ENCODE data around the gene ATP6V1G3.
"Not testable (repeated sequence)": the region's sequence is repeated elsewhere in the genome, so short reads cannot be mapped to it uniquely, and the experiment has no call there.

Gene ATP6V1G3

DNA sequence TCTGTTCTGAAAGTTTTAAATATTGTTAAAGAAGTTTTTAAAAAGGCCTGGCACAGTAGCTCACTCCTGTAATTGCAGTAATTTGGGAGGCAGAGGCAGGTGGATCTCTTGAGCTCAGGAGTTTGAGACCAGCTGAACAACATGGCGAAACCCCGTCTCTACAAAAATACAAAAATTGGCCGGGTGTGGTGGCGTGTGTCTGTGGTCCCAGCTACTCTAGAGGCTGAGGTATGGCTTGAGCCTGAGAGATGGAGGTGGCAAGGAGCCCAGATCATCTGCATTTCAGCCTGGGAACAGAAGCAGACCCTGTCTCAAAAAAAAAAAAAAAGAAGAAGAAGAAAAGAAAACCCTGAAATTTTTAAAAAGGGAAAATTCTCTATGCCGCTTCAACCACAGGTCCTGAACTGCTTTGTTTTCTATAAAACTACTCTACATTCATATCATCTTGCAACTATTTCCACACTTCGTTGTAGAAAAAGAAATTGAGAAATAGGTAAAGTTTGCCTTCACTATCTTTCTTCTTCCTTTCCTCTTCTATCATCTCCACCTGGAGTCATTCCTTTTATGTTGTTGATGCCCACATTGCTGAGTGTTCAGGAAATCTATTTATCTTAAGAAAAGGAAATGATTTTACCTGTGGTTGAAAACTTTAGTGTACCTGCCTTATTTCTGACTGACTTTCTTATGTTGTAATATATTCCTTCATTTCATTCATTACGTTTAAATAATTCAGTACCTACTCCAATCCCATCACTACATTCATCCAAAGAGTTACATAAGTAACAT, 1.7 kb downstream of the ATP6V1G3 start:
- Histone ChIP-seq H3K27ac (peak overlapping the region; percentile 12; the same call in 1 of the 2 replicates), H3K4me3 (no peak overlapping the region), H3K9me3 (ENCODE audit: low read depth, low read length) (no peaks in the 10 kb centered on the region), H3K36me3 (ENCODE audit: insufficient read depth, low read length) (no peaks in the 10 kb centered on the region), H3K9ac (ENCODE audit: insufficient read length) (no peak overlapping the region)
- no peak for DNase-seq (ENCODE audit: low read depth, low spot score)
- TF ChIP-seq EZH2 (IDR thresholded peaks at IDR 0.05) (no peak), POLR2AphosphoS5 (IDR thresholded peaks at IDR 0.05; ENCODE audit: borderline replicate concordance, low read depth, low read length) (no peak)

GRCh38 chr1:198535631-198536030, 4.8 kb downstream of the ATP6V1G3 start:
- no peaks in the 10 kb centered on the region for H3K9me3 ChIP-seq (ENCODE audit: low read depth, low read length)
- no peak for DNase-seq (ENCODE audit: low read depth, low spot score)
- H3K9ac ChIP-seq (ENCODE audit: insufficient read length): no peak overlapping the region
- H3K4me3 ChIP-seq: no peak overlapping the region
- TF ChIP-seq FOXP2 (optimal IDR thresholded peaks at IDR 0.05; ENCODE audit: control extremely low read depth, extremely low read length, insufficient read depth): no peak
- no peak for TF ChIP-seq POLR2AphosphoS5 (IDR thresholded peaks at IDR 0.05; ENCODE audit: borderline replicate concordance, low read depth, low read length)
- TF ChIP-seq EZH2 (IDR thresholded peaks at IDR 0.05): no peak
- no peaks in the 10 kb centered on the region; the same call in 1 of the 2 replicates for H3K36me3 ChIP-seq (ENCODE audit: insufficient read depth, low read length)
- peak overlapping the region; percentile 84; the same call in 1 of the 2 replicates for H3K27ac ChIP-seq

DNA sequence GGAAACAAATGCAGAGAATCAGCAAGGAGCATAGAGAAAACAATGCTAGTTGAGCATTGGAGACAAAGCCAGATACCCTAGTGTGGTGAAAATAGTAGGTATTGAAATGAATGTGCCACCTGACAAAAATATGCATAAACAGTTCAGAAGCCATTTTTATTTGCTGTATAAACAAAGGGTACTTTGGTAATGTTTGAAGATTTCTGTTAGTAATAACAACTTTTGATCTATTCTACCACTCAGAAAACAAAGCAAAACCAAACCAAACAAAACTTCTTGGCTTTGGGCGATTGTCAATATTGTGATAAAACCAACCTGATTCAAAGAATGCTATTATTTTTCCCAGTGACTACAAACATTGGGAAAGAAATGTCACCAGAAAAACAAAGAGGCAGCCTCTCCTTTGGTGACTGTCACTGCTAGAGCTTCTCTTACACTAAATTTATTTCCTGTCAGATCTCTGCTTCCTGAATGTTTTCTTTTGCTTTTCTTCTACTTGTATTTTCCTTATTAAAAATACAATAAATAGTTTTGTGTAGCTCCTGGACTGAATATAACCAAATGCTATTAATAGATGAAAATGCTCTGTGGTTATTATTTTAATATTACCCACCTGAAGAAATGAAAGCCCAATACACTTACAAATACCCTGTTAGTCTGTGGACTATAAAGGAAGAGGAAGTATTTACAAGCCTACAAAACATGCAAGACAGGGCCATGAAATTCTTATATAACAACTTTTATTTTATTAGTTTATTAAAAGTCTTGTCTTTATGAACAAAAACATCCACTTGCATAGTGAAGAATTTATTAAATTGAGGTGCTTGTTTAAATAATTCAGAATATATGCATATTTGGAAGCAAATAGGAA, 5.7 kb downstream of the ATP6V1G3 start:
- Histone ChIP-seq H3K9me3 (ENCODE audit: low read depth, low read length) (no peaks in the 10 kb centered on the region), H3K9ac (ENCODE audit: insufficient read length) (no peak overlapping the region), H3K27ac (peak overlapping the region; percentile 84), H3K36me3 (ENCODE audit: insufficient read depth, low read length) (no peaks in the 10 kb centered on the region; the same call in 1 of the 2 replicates), H3K4me3 (peak overlapping the region; percentile 27; the same call in 1 of the 2 replicates)
- no peak for TF ChIP-seq POLR2AphosphoS5 (IDR thresholded peaks at IDR 0.05; ENCODE audit: borderline replicate concordance, low read depth, low read length)
- no peak for TF ChIP-seq EZH2 (IDR thresholded peaks at IDR 0.05)
- TF ChIP-seq FOXP2 (optimal IDR thresholded peaks at IDR 0.05; ENCODE audit: control extremely low read depth, extremely low read length, insufficient read depth): no peak
- no peak for DNase-seq (ENCODE audit: low read depth, low spot score)

GRCh38 chr1:198531891-198532290, 8.6 kb downstream of the ATP6V1G3 start:
- no peak overlapping the region for H3K9ac ChIP-seq (ENCODE audit: insufficient read length)
- no peak overlapping the region for H3K4me3 ChIP-seq
- TF ChIP-seq FOXP2 (optimal IDR thresholded peaks at IDR 0.05; ENCODE audit: control extremely low read depth, extremely low read length, insufficient read depth) (no peak), POLR2AphosphoS5 (IDR thresholded peaks at IDR 0.05; ENCODE audit: borderline replicate concordance, low read depth, low read length) (no peak), EZH2 (IDR thresholded peaks at IDR 0.05) (no peak)
- no peaks in the 10 kb centered on the region; the same call in 1 of the 2 replicates for H3K36me3 ChIP-seq (ENCODE audit: insufficient read depth, low read length)
- H3K27ac ChIP-seq: peak overlapping the region; percentile 97
- DNase-seq (ENCODE audit: low read depth, low spot score): no peak
- no peaks in the 10 kb centered on the region for H3K9me3 ChIP-seq (ENCODE audit: low read depth, low read length)

DNA sequence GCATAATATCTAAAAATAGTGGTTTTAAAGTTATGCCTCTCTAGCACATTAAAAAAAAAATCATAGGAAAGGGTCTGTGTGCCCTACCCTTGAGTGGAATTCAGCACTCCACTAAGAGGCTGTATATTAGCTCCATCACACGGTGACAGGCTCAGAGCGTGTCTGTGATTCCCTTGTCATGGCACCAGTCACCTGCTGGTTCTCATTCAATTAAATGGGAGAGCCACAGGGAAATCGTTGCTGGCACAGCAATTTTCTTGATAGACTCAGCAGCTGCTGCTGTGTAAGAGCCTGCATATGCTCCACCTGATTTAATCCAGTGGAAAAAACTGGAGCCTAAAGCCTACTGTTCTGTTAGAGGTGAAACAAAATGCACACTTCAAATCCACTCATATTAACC, 9.5 kb downstream of the ATP6V1G3 start:
- TF ChIP-seq POLR2AphosphoS5 (IDR thresholded peaks at IDR 0.05; ENCODE audit: borderline replicate concordance, low read depth, low read length): peak; percentile 42; the same call in 1 of the 2 replicates
- no peak for TF ChIP-seq FOXP2 (optimal IDR thresholded peaks at IDR 0.05; ENCODE audit: control extremely low read depth, extremely low read length, insufficient read depth)
- TF ChIP-seq EZH2 (IDR thresholded peaks at IDR 0.05): no peak
- peak overlapping the region; percentile 59 for H3K9ac ChIP-seq (ENCODE audit: insufficient read length)
- no peak for DNase-seq (ENCODE audit: low read depth, low spot score)
- H3K4me3 ChIP-seq: peak overlapping the region; percentile 66
- no peaks in the 10 kb centered on the region for H3K9me3 ChIP-seq (ENCODE audit: low read depth, low read length)
- peak overlapping the region; percentile 97 for H3K27ac ChIP-seq
- H3K36me3 ChIP-seq (ENCODE audit: insufficient read depth, low read length): no peaks in the 10 kb centered on the region; the same call in 1 of the 2 replicates

DNA sequence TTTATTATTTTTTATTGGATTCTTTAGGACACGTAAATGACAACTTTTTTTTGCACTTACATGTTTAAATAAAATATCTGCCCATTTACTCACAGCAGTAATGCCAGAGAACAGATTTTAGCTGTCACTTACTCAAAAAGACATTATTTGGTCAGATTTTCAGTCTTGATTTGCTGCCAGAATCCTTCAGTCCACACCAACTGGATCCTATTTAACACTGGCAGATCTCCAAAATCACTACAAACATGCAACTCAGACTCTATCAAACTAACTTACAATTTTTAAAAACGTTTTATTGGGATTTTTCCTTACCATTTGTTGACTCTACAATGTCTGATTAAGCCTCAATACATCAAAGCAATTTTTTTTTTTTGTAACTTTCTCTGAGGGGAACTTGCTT, 11.1 kb downstream of the ATP6V1G3 start:
- H3K36me3 ChIP-seq (ENCODE audit: insufficient read depth, low read length): no peaks in the 10 kb centered on the region; the same call in 1 of the 2 replicates
- peak overlapping the region; percentile 66 for H3K4me3 ChIP-seq
- no peak for TF ChIP-seq FOXP2 (optimal IDR thresholded peaks at IDR 0.05; ENCODE audit: control extremely low read depth, extremely low read length, insufficient read depth)
- TF ChIP-seq POLR2AphosphoS5 (IDR thresholded peaks at IDR 0.05; ENCODE audit: borderline replicate concordance, low read depth, low read length): peak; percentile 22; the same call in 1 of the 2 replicates
- no peak for TF ChIP-seq EZH2 (IDR thresholded peaks at IDR 0.05)
- peak overlapping the region; percentile 52 for H3K9ac ChIP-seq (ENCODE audit: insufficient read length)
- H3K9me3 ChIP-seq (ENCODE audit: low read depth, low read length): no peaks in the 10 kb centered on the region
- H3K27ac ChIP-seq: peak overlapping the region; percentile 97
- DNase-seq (ENCODE audit: low read depth, low spot score): no peak

DNA sequence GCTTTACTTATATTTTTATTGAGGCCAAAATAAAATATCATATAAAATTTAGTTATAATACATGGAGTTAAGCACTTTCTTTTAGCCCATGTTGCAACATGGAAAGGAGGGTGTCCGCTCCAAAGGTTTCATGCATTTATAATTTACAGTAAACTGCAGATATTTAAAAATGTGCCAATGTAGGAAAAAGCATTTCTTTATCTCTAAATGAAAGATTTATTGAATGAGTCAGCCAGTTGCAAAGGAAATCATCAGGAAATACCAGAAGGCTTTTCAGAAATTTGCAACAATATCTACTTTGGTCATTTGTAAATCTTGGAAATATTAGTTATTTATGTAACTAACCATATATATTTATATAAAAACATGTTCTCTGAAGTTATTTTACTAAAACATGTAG, 12.1 kb downstream of the ATP6V1G3 start:
- H3K9ac ChIP-seq (ENCODE audit: insufficient read length): peak overlapping the region; percentile 15
- DNase-seq (ENCODE audit: low read depth, low spot score): no peak
- TF ChIP-seq EZH2 (IDR thresholded peaks at IDR 0.05) (no peak), POLR2AphosphoS5 (IDR thresholded peaks at IDR 0.05; ENCODE audit: borderline replicate concordance, low read depth, low read length) (peak; percentile 52; the same call in 1 of the 2 replicates), FOXP2 (optimal IDR thresholded peaks at IDR 0.05; ENCODE audit: control extremely low read depth, extremely low read length, insufficient read depth) (no peak)

DNA sequence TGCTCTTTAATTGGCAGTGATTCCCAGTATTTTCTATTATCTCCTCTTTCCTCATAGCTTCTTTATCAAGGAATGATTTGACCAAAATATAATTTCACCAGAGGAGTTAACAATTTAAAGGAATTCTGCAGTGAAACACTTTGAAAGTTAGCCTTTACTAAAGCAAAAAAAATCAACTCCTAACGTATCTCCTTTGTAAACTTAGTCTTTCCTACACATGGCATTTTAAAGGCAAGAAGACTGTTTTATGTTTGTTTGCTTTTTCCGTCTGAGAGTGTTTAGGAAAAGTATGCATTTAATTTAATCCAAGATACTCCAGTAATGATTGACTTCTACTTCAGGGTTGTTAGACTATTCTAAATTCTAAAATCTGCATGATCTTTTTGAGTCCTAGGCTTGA, 15.9 kb downstream of the ATP6V1G3 start:
- no peaks in the 10 kb centered on the region for H3K9me3 ChIP-seq (ENCODE audit: low read depth, low read length)
- H3K9ac ChIP-seq (ENCODE audit: insufficient read length): peak overlapping the region; percentile 42
- H3K4me3 ChIP-seq: peak overlapping the region; percentile 59
- no peaks in the 10 kb centered on the region; the same call in 1 of the 2 replicates for H3K36me3 ChIP-seq (ENCODE audit: insufficient read depth, low read length)
- no peak for TF ChIP-seq FOXP2 (optimal IDR thresholded peaks at IDR 0.05; ENCODE audit: control extremely low read depth, extremely low read length, insufficient read depth)
- TF ChIP-seq EZH2 (IDR thresholded peaks at IDR 0.05): no peak
- no peak for TF ChIP-seq POLR2AphosphoS5 (IDR thresholded peaks at IDR 0.05; ENCODE audit: borderline replicate concordance, low read depth, low read length)
- H3K27ac ChIP-seq: peak overlapping the region; percentile 97
- no peak for DNase-seq (ENCODE audit: low read depth, low spot score)

More for the DNA sequence above, 12.1 kb downstream of the ATP6V1G3 start:
- Histone ChIP-seq H3K27ac (peak overlapping the region; percentile 97), H3K9me3 (ENCODE audit: low read depth, low read length) (no peaks in the 10 kb centered on the region), H3K4me3 (peak overlapping the region; percentile 34; the same call in 1 of the 2 replicates), H3K36me3 (ENCODE audit: insufficient read depth, low read length) (no peaks in the 10 kb centered on the region; the same call in 1 of the 2 replicates)

- not testable (repeated sequence) for H3K4me3 ChIP-seq; DNase-seq (ENCODE audit: low read depth, low spot score); H3K9me3 ChIP-seq (ENCODE audit: low read depth, low read length); H3K36me3 ChIP-seq (ENCODE audit: insufficient read depth, low read length)
- peak overlapping the region; percentile 97 for H3K27ac ChIP-seq
- peak overlapping the region; percentile 42 for H3K9ac ChIP-seq (ENCODE audit: insufficient read length)
Observed at GRCh38 chr1:198524127-198524526, 16.4 kb downstream of the ATP6V1G3 start.

All from SK-N-MC (cell line).